Fibroblast of lung (primary cell): ENCODE measurements around the gene SUGCT.

ENCODE experiments used
- CTCF ChIP-seq, 2 donors: IDR thresholded peaks in 1 of 2; conservative IDR thresholded peaks in 1 of 2; 1 replicate in 1 of 2; 2 replicates in 1 of 2; pipeline ENCODE4 v1.5.1; 2011 to 2012; ENCODE audit warnings: low read length in 2 of 2, control low read depth in 1 of 2, inconsistent platforms in 1 of 2, low read depth in 1 of 2, mild to moderate bottlenecking in 1 of 2
- EZH2 ChIP-seq: IDR thresholded peaks from 2 replicates; pipeline ENCODE4 v1.5.1; 2012; ENCODE audit warnings: low read length, control low read depth, mild to moderate bottlenecking; ENCODE audit errors: missing control alignments

- TF ChIP-seq EZH2: no peak
- TF ChIP-seq CTCF (conservative IDR thresholded peaks at IDR 0.05 in 1 of 2, IDR thresholded peaks at IDR 0.05 in 1 of 2; ENCODE audit: low read depth in 1 of 2, low read length in 2 of 2): no peak
These were observed 688.1 kb downstream of the SUGCT start for GRCh38 chr7:40822861-40823260.
